ENCODE results near the gene HLA-A. TPM values are rescaled to one million over a fixed set of nuclear protein-coding genes. Genes with fewer than 3 reads are reported as not detected.

The HLA-A gene
- total and polyA plus RNA-seq, 2 experiments from 2014 or later: 170 to 203 TPM

DNA sequence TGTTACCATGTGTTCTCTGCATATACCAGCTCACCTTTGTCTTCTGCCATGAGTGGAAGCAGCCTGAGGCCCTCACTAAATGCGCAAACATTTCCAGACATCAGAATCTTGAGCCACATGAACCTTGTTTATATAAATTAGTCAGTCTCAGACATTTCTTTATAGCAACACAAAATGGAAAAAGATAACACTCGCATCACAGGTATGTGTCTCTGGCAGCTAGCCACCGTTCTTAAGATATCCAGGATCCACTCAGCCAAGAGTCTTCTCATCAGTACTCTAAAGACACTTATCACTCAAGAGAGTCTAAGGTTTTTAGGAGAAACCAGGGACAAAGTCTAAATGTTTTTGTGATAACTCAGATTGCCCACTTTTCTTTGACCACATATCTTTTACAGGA is 43.1 kb upstream of the HLA-A start:
- Mint-ChIP-seq H3K4me1 (no peaks in the 10 kb centered on the region), H3K9me3 (peaks cover 19% of the 10 kb centered on the region), H3K4me3 (no peak overlapping the region), H3K27me3 (ENCODE audit: insufficient read depth, low read depth, poor library complexity) (peaks cover 10% of the 10 kb centered on the region), H3K36me3 (ENCODE audit: low read depth) (peaks cover 10% of the 10 kb centered on the region), H3K27ac (no peak overlapping the region)
- Histone ChIP-seq H4K20me1 (replicated peaks; ENCODE audit: insufficient read depth) (no peaks in the 10 kb centered on the region), H3K9me2 (ENCODE audit: insufficient read depth) (no peaks in the 10 kb centered on the region), H3F3A (replicated peaks; ENCODE audit: low read depth) (no peaks in the 10 kb centered on the region), H3K36me3 (ENCODE audit: insufficient read depth) (no peaks in the 10 kb centered on the region), H3K4me1 (ENCODE audit: insufficient read depth) (no peaks in the 10 kb centered on the region), H2AFZ (no peak overlapping the region), H3K4me2 (no peak overlapping the region), H3K27me3 (ENCODE audit: insufficient read depth) (no peaks in the 10 kb centered on the region), H3K4me3 (no peak overlapping the region), H3K27ac (ENCODE audit: low read depth) (no peak overlapping the region), H3K79me2 (replicated peaks; ENCODE audit: insufficient read depth) (no peaks in the 10 kb centered on the region)
- TF ChIP-seq EZH2phosphoT487 (IDR thresholded peaks at IDR 0.05; ENCODE audit: unreplicated experiment): no peak
- TF ChIP-seq CREB1 (CRISPR knock-in tag; IDR thresholded peaks at IDR 0.05; ENCODE audit: low read depth): no peak
- no peak for TF ChIP-seq JUNB (IDR thresholded peaks at IDR 0.05; ENCODE audit: unreplicated experiment)
- DNase-seq (ENCODE audit: low spot score) (no peak), ATAC-seq (no peak)

DNA sequence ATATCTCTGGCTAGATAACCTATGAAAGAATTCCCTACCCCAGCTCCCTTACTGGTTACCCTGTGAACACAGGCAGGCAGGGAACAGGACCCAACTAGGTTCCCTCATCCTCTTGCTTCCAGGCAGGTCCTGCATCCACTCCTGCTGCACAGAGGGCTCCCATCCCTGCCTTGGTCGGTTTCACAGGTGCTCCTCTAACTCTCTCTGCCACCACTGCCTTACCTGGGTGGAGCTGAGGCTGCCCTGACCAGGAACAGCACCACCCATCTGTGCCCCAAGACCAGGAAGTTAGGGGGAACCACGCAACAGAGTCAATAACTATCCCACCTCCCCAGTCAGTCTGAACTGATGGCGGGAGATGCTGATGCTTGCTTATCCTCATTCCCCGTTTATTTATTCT is 37.0 kb upstream of the HLA-A start:
- DNase-seq (ENCODE audit: low spot score) (no peak), ATAC-seq (no peak)
- no peaks in the 10 kb centered on the region for H3K4me1 ChIP-seq (ENCODE audit: insufficient read depth)
- no peaks in the 10 kb centered on the region for H3K9me3 Mint-ChIP-seq
- H2AFZ ChIP-seq: no peak overlapping the region
- no peak overlapping the region for H3K27ac Mint-ChIP-seq
- H3F3A ChIP-seq (replicated peaks; ENCODE audit: low read depth): no peaks in the 10 kb centered on the region
- H3K4me1 Mint-ChIP-seq: no peaks in the 10 kb centered on the region
- H3K4me3 ChIP-seq: no peak overlapping the region
- H3K4me2 ChIP-seq: no peak overlapping the region
- no peaks in the 10 kb centered on the region for H3K9me2 ChIP-seq (ENCODE audit: insufficient read depth)
- H3K27me3 Mint-ChIP-seq (ENCODE audit: insufficient read depth, low read depth, poor library complexity): peaks cover 7% of the 10 kb centered on the region
- no peaks in the 10 kb centered on the region for H3K36me3 ChIP-seq (ENCODE audit: insufficient read depth)
- H3K79me2 ChIP-seq (replicated peaks; ENCODE audit: insufficient read depth): no peaks in the 10 kb centered on the region
- H3K36me3 Mint-ChIP-seq (ENCODE audit: low read depth): no peaks in the 10 kb centered on the region
- no peaks in the 10 kb centered on the region for H3K27me3 ChIP-seq (ENCODE audit: insufficient read depth)
- no peak overlapping the region for H3K4me3 Mint-ChIP-seq
- H4K20me1 ChIP-seq (replicated peaks; ENCODE audit: insufficient read depth): no peaks in the 10 kb centered on the region
- H3K27ac ChIP-seq (ENCODE audit: low read depth): no peak overlapping the region
- TF ChIP-seq CREB1 (CRISPR knock-in tag; IDR thresholded peaks at IDR 0.05; ENCODE audit: low read depth) (no peak), ZNF331 (CRISPR knock-in tag; IDR thresholded peaks at IDR 0.05; ENCODE audit: low read depth) (no peak), POLR2AphosphoS5 (IDR thresholded peaks at IDR 0.05; ENCODE audit: low read depth) (no peak), ZNF114 (CRISPR knock-in tag; IDR thresholded peaks at IDR 0.05) (no peak), JUNB (IDR thresholded peaks at IDR 0.05; ENCODE audit: unreplicated experiment) (no peak), STAT1 (IDR thresholded peaks at IDR 0.05; ENCODE audit: unreplicated experiment) (no peak), ZNF462 (CRISPR knock-in tag; IDR thresholded peaks at IDR 0.05) (no peak), REST (IDR thresholded peaks at IDR 0.05; ENCODE audit: unreplicated experiment) (no peak)
- TF ChIP-seq, protein P1, sequence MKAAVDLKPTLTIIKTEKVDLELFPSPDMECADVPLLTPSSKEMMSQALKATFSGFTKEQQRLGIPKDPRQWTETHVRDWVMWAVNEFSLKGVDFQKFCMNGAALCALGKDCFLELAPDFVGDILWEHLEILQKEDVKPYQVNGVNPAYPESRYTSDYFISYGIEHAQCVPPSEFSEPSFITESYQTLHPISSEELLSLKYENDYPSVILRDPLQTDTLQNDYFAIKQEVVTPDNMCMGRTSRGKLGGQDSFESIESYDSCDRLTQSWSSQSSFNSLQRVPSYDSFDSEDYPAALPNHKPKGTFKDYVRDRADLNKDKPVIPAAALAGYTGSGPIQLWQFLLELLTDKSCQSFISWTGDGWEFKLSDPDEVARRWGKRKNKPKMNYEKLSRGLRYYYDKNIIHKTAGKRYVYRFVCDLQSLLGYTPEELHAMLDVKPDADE (IDR thresholded peaks at IDR 0.05): no peak
